HG03060 (cell line): ENCODE measurements around the gene SLC26A2.

Experiments used
- ATAC-seq: cut with Tn5 transposase; IDR thresholded peaks from one replicate; pipeline ENCODE4 v1.9.1; 2021; ENCODE audit warnings: low read depth, moderate number of reproducible peaks; ENCODE audit not compliant: unreplicated experiment

The SLC26A2 gene

DNA sequence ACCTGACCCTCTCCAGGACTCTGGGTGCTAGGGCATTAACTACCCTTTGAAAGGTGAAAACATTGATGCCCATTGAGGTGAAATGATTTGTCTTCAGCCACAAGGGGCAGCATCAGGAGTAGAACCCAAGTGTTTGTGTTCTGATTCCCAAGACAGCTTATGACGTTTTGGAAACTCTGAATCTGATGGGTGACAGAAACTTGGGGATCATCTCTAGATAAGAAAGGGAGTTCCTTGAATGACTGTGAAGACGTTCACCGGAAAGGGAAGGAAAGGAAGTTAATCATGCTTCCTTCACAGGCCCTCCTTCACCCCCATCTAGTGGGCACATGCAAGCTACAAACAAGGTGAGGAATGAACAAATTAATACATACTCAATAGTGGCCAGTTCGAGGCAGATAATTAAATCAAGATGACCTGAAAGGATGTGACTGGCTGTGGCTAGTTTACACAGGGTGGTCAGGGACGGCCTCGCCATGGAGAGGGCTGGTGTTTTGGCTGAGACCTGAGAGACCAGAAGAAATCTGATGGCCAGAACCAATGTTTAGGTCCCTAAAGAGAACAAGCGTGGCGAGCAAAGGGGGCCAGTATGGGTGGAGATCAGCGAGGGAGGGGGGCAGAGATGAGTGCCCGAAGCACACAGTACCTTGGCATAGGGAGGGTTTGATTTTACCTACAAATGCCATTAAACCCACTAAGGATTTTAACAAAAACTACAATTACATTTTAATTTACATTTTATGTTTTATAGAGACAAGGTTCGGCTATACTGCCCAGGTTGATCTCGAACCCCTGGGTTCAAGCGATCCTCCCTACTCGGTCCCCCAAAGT lies 937 bp upstream of the SLC26A2 start:
- ATAC-seq: no peak

DNA sequence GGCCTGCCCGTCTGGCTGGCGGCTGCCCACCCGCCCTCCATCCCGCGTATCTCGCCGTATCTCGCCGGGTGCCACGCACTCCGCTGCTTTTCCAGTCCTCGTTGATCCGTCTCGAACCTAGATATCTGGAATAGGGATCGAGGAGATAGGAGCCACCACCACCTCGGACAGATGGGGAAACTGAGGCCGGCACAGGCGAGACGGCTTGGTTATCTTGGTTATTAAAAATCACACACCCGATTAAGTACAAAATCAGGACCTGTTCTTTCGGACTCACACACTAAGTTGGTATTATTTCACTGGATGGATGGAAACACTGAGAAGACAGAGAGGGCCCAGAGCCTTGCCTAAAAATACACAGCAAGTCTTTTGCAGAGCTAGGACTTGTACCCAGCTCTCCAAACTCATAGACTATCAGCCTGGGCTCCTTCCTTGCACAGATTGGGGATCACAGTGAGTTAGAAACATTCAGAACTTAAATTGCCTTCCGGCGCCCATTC lies 678 bp downstream of the SLC26A2 start:
- ATAC-seq: no peak

DNA sequence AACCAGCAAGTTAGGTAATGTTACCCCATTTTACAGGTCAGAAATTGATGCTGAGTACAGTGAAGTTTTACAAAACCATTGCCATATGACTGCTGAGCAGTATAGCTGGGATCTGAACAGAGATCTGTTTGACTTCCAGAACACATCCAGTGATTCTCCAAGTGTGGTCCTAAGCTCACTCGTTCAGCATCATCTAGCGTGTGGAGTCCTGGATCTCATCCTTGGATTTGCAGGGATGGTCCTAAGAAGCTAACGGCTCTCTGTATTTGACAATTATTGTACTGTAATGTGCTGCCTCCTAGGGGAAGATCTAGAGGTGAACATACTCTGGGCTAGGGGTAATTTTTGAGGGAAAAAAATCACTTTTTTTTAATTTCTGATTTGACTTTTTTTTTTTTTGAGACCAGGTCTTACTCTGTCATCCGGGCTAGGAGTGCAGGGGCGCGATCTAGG lies 1.4 kb downstream of the SLC26A2 start:
- no peak for ATAC-seq

DNA sequence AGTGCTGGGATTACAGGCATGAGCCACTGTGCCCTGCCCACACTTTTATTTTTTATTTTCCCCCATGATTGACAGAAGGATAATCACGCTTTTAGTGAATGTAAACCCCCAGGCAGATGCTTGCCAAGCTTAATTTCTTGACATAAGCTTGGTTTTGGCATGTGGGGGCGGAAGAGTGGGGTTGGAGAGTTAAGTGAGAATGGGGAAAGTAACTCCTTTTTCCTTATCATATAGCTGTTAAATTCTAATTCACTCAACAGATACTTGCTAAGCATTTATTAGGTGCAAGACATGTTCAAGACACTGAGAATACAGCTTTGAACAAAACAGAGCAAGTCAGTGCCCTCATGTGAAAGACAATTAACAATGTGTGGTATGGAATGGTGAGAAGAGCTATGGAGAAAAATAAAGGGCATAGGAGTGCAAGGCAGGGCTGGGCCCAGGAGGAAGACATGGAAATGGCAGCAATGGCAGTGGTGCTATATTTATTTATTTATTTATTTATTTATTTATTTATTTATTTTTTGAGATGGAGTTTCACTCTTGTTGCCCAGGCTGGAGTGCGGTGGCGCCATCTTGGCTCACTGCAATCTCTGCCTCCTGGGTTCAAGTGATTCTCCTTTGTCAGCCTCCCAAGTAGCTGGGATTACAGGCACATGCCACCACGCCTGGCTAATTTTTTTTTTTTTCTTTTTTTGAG lies 2.2 kb downstream of the SLC26A2 start:
- ATAC-seq: no peak

DNA sequence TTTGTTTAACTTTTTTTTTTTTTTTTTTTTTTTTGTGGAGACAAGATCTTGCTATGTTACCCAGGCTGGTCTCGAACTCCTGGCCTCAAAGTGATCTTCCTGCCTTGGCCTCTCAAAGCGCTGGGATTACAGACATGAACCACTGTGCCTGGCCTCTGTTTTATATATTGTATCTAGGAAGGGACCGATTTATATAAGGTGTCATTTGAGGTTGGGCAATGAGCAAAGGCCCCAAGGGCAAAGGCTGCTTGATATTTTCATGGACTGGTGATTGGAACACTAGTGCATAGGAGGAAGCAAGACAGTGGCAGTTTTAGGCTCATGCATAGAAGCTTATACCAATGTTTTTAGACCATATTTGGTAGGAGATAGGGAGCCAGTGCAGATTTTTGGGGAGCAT lies 3.2 kb downstream of the SLC26A2 start:
- ATAC-seq: no peak

DNA sequence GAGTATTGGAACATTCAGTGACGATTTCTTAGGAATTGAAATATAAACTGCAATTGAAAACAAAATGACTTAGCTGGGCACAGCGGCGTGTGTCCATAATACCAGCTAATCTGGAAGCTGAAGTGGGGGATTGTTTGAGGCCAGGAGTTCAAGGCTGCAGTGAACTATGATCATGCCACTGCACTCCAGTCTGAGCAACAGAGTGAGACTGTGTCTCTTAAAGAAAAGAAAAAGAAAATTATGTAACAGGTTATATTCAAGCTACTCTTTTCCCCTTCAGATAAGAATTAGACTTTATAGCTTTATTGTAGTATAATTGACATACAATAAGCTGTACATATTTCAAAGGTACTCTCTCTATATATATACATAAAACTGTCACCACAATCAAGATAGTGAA lies 6.4 kb downstream of the SLC26A2 start:
- ATAC-seq: no peak

DNA sequence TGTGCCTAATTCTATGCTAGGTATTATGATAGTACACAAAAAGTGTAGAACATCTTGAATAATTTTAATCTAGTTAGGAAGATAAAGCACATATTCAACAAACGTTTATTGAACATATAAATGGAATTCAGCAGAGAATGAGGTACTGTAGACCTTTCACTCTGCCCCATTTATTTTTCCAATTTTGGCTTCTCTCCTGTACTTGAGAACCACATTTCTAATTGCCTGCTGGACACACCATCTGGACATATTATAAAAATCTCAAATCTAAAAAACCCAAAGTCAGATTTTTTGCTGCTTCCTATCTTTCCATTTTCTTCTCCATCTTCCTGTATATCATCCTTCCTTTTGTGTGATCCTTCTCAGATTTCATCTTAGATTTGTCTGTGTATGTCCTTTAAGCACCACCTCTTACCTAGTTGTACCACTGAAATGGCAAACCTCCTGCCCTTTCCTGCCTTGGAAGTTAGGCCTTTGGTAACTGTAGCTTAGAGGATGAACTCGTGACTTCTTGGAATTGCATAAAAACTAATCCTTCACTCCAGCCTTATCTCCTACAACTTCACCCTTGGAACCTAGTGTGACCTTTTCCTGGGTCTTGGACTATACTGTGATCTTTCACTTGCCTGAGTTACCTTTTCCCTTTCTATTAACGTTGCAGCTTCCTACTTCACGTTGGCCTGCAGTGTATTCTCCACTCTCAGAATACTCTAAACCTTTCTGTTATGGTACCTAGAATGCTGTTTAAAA lies 8.8 kb downstream of the SLC26A2 start:
- ATAC-seq: no peak

DNA sequence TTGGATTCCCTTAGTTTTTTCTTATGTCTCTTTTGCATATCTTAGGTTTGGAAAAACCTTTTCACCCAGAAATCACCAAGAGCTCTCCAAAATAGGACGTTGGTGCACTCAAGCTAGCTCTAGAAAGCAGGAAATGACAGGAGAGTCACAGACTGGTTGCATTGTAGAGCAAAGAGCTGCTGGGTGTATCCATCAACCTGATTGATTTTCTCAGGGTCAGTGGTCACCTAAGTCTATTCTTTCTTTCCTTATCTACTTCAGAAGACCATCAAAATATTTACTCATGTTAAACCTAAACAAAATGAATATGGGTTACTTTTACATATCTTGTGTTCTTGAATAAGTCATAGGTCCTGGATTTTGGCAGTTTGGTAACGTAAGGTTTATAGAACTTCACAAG lies 14.9 kb downstream of the SLC26A2 start:
- ATAC-seq: no peak

DNA sequence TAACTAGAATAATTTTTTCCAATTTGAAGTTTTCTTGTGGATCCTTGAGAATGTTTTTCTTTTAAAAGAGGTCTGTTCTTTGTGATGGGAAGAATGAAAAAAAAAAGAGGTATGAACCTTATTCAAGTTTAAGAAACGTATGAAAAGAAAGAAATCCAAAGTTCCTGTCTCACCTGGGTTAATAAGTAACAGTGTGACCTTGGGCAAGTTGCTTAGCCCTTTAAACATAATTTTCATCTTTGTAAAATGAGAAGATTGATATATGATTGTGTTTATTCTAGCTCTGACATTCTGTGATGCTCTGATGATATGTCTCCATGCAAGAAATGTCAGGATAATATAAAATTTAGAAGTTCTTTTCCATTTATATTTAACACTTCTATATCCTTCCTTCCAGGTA lies 19.3 kb downstream of the SLC26A2 start:
- ATAC-seq: no peak

DNA sequence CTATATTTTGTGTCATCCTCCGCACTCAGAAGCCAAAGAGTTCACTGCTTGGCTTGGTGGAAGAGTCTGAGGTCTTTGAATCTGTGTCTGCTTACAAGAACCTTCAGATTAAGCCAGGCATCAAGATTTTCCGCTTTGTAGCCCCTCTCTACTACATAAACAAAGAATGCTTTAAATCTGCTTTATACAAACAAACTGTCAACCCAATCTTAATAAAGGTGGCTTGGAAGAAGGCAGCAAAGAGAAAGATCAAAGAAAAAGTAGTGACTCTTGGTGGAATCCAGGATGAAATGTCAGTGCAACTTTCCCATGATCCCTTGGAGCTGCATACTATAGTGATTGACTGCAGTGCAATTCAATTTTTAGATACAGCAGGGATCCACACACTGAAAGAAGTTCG lies 20.6 kb downstream of the SLC26A2 start:
- ATAC-seq: no peak

DNA sequence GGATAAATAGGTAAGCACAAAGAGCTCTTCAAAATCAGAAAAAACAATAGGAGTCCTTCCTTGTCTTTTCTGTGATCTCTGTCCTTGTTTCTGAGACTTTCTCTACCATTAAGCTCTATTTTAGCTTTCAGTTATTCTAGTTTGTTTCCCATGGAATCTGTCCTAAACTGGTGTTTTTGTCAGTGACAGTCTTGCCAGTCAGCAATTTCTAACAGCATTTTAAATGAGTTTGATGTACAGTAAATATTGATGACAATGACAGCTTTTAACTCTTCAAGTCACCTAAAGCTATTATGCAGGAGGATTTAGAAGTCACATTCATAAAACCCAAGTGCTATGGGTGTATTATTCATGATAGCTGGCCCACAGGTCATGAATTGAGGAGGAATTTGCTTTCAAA lies 21.9 kb downstream of the SLC26A2 start:
- no peak for ATAC-seq

DNA sequence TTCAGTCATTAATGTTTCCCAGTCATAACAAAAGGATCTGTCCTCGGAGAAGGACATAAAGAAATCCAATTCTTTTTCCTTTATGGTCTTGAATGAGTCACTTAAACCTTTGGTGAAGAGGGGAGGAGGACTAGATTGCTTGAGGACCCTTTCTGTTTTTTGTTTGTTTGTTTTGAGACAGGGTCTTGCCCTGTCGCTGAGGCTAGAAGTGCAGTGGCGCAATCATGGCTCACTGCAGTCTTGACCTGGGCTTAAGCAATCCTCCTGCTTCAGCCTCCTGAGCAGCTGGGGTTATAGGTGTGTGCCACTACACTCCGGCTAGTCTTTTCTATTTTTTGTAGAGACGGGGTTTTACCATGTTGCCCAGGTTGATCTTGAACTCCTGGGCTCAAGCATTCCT lies 27.6 kb downstream of the SLC26A2 start:
- no peak for ATAC-seq

DNA sequence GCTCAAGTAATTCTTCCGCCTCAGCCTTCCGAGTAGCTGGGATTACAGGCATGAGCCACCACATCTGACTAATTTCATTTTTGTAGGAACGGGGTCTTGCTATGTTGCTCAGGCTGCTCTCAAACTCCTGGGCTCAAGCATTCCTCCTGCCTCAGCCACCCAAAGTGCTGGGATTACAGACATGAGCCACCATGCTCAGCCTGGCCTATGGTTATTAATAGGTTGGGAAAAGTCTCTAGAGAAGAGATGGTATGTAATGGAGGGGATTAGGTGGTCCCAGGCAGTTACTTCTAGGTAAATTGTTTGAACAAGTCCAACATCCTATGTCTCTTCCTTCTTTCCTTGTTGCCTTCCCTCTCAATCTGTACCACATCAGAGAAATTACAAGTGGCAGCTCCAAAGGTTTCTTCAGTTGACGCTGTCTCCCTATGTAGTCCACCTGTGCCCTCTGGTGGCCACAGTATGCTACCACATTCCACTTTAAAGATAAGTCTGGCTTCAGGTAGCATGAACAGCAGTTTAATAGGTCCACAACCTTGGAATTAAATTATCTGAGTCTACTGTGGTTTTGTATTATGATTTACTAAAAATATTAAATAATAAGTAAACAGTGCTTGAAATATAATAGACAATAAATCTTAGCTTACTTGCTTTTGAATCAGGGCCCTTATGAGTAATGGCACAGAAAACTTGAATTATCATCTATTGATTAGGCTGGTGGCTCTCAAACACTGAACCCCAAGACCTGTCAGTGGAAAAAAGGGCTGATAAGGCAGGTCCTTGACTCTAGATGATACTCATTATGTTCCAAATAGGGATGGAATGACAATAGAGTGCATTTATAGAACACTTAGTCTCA lies 30.2 kb downstream of the SLC26A2 start:
- ATAC-seq: no peak

DNA sequence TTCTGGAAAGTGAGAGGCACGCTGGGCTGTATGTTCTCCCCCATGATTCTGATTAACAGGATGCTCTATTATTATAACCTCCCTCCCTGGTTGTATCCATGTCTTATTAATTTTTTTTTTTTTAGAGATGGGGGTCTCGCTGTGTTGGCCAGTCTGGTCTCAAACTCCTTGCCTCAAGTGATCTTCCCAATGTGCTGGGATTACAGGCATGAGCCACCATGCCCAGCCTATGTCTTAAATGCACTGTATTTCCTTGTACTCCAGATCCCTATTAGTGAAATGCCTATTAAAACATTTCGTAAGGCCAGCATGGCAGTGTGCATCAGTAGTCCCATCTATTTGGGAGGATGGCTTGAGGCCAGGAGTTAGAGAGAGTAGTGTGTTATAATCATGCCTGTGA lies 32.9 kb downstream of the SLC26A2 start:
- no peak for ATAC-seq

DNA sequence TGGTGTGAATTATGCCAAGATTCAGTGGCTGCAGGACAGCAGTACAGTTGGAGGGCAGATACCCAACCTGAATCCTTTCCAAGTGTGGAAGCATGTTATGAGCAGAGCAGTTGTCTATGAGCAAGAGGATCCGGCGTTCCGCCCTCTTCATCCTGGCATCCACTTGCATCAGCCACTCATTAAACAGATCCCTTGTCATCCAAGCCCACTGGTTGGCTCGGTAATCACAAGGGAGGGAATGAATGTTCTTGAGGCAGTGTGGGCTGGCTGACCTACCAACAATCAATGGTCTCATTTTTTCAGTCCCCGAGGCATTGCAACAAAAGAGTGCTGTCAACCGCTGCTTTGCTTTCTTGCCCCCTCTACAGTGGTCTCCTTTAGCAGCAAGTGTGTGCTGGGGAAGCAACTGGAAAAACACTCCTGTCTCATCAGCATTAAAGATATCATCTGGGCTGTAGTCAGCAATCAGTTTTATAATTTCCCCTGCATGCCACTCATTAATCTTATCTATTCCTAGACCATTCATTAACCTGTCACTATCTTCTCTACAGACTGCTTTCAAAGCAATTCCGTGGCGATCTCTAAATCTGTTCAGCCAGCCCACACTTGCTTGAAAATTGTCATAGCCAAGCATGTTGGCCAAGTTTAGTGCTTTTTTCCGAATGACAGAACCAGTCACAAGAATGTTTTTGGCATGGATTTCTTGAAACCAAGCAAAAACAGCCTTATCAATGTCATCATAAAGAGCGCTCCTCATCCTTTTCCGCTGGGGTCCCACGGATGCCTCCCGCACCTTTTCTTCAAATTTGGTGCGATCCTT lies 35.0 kb downstream of the SLC26A2 start:
- ATAC-seq: no peak

DNA sequence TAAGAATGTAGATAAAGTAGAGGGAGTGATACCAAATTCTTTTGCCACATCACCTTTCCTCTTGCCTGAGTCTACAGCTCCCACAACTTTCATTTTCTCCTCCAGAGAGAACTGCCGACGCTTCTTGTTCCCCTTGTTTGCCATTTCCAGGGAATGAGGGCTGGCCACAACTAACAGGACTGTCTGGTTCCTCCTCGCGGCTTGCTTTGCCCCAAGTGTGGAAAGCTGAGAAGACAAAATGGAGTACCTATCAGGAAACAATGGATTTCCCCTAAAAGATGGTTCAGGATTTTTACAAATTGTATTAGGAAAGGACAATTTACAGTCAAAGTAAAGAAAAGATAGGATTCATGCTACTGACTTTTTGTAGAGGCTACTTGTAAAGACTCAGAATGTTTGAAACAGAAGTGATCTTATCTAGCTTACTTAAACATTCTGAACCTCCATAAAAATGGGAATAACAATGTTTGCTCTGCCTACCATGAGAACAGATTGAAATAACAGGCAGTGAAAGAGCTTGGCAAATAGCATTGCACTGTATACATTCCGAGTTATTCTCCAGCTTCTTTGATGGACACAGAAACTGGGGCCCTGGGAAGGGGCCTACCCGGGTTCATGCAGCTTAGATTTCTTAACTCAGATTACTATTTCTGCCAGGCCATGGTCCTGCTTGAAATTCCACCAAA lies 35.8 kb downstream of the SLC26A2 start:
- ATAC-seq: no peak

DNA sequence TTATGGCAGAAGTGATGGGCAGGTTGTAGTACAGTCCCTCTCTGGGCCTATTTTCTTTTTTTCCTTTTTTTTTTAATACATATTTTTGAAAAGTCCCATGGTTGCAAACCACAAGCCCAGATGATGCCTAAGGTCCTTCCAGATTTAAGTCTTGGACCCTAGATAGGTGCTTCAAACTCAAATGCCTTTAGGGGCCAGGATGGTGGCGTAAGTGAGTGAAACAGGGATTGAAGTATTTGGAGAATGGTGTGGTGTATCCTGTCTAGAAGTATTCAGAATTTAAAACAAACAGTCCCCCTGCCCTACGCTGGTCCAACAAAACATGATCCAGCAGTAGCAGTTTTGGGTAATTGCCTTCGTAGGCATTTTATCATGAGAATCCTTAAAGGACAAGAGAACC lies 37.7 kb downstream of the SLC26A2 start:
- ATAC-seq: no peak

DNA sequence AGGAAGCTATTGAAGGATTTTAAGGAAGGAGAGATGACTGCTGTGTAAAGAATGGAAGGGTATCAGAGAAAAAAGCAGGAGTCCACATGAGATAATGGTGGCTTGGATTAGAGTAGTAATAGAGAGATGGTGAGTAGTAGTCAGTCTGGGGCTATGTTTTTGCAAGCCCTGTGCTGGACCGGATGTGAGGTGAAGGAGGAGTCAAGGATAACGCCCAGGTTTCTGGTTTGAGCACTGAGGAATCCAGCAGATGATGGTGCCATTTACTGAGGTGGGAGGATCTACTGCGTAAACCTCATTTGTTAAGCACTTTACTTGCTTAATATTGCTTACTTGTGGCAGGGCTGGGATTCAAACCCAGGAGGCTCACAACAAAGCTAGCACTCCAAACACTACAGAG lies 38.8 kb downstream of the SLC26A2 start:
- no peak for ATAC-seq

DNA sequence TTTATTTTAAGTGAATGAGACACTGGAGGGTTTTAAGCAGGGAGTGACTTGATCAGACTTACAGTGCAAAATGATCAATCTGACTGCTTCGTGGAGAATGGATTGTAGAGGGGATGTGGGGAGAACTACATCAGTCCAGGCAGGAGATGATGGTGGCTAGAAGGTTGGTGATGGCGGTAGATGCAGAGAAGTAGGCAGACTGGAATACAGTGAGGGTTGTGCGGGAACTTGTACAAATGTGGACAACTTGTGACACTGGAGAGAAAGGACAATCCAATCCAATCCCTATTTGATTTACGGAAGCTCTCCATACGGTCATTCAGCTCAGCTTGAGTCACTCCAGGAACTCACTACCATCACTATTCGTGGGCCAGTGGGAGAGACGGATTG lies 39.3 kb downstream of the SLC26A2 start:
- no peak for ATAC-seq
